SK-N-SH (cell line): ENCODE measurements around the gene VANGL2. TPM values are rescaled to one million over a fixed set of nuclear protein-coding genes. Genes with fewer than 3 reads are reported as not detected.

ENCODE experiments used
- CTCF ChIA-PET: fragments of 300-600, 350-600 bp; formaldehyde crosslinking; extraction: SDS; loops from one replicate; lab custom pipeline; 2021; lab: Yijun Ruan, JAX
- POLR2A ChIA-PET: fragments of 350-600 bp; sonication (Branson Sonifier 250); formaldehyde crosslinking; extraction: SDS; loops from one replicate; lab custom pipeline; 2020; ENCODE audit warnings: antibody characterized with exemption, inconsistent platforms; lab: Yijun Ruan, JAX
- DNase-seq: peaks from one replicate; pipeline ENCODE4 v3.0.0; 2012
- H2AFZ ChIP-seq: fragments of 200-600 bp; sonication (generic); 2 replicates; pipeline ENCODE4 v1.8.1; 2016; ENCODE audit warnings: antibody characterized with exemption, mild to moderate bottlenecking, low read depth
- H3F3A ChIP-seq: fragments of 200-600 bp; sonication (generic); replicated peaks from 2 replicates; pipeline ENCODE3; 2016; ENCODE audit warnings: antibody characterized with exemption, mild to moderate bottlenecking; ENCODE audit not compliant: insufficient read depth
- H3K27ac ChIP-seq, 2 experiments: fragments of 200-500 bp in 1 of 2; fragments of 200-600 bp in 1 of 2; sonication (Bioruptor generic) in 1 of 2; sonication (generic), shearing (Covaris generic) in 1 of 2; 2 replicates each; pipeline versions ENCODE4 v1.5.1 to v1.6.1; 2014 to 2016; ENCODE audit warnings: low read depth in 2 of 2, inconsistent platforms in 1 of 2, low read length in 1 of 2, mild to moderate bottlenecking in 1 of 2, mixed read lengths in 1 of 2
- H3K27me3 ChIP-seq: fragments of 200-600 bp; sonication (generic), shearing (Covaris generic); 2 replicates; pipeline ENCODE4 v1.6.1; 2016; ENCODE audit warnings: mixed run types; ENCODE audit not compliant: insufficient read depth
- H3K36me3 ChIP-seq, 2 experiments: fragments of 200-500 bp in 1 of 2; fragments of 200-600 bp in 1 of 2; sonication (Bioruptor generic) in 1 of 2; sonication (generic) in 1 of 2; replicated peaks in 1 of 2; 2 replicates each; pipeline versions ENCODE3 to v1.5.1; 2014 to 2016; ENCODE audit warnings: low read length in 1 of 2, mild to moderate bottlenecking in 1 of 2; ENCODE audit not compliant: insufficient read depth in 2 of 2, control insufficient read depth in 1 of 2
- H3K4me1 ChIP-seq, 2 experiments: fragments of 200-500 bp in 1 of 2; fragments of 200-600 bp in 1 of 2; sonication (Bioruptor generic) in 1 of 2; sonication (generic), shearing (Covaris generic) in 1 of 2; 2 replicates each; pipeline versions ENCODE4 v1.5.1 to v1.6.1; 2014 to 2016; ENCODE audit warnings: low read depth in 1 of 2, low read length in 1 of 2, mixed run types in 1 of 2; ENCODE audit not compliant: insufficient read depth in 2 of 2, control insufficient read depth in 1 of 2
- H3K4me2 ChIP-seq: fragments of 200-600 bp; sonication (generic), shearing (Covaris generic); 2 replicates; pipeline ENCODE4 v1.6.1; 2017; ENCODE audit warnings: mixed run types
- H3K4me3 ChIP-seq, 2 experiments: fragments of 200-500 bp in 1 of 2; fragments of 200-600 bp in 1 of 2; sonication (Bioruptor generic) in 1 of 2; sonication (generic), shearing (Covaris generic) in 1 of 2; 2 replicates each; pipeline versions ENCODE4 v1.5.1 to v1.8.1; 2014 to 2016; ENCODE audit warnings: low read depth in 2 of 2, inconsistent platforms in 1 of 2, low read length in 1 of 2, mild to moderate bottlenecking in 1 of 2, mixed read lengths in 1 of 2, moderate library complexity in 1 of 2
- H3K79me2 ChIP-seq: fragments of 200-600 bp; sonication (generic); 2 replicates; pipeline ENCODE4 v1.8.1; 2017; ENCODE audit warnings: mild to moderate bottlenecking; ENCODE audit not compliant: insufficient read depth
- H3K9ac ChIP-seq: fragments of 200-600 bp; sonication (generic); 2 replicates; pipeline ENCODE4 v1.6.1; 2017; ENCODE audit warnings: mixed run types
- H3K9me2 ChIP-seq: fragments of 200-600 bp; sonication (generic); 2 replicates; pipeline ENCODE4 v1.6.1; 2017; ENCODE audit warnings: mixed run types
- H3K9me3 ChIP-seq: fragments of 200-600 bp; sonication (generic); 2 replicates; pipeline ENCODE4 v1.6.1; 2017; ENCODE audit warnings: mixed run types, mild to moderate bottlenecking, moderate library complexity
- H4K20me1 ChIP-seq: fragments of 200-600 bp; sonication (generic); 2 replicates; pipeline ENCODE4 v1.6.1; 2017; ENCODE audit warnings: mild to moderate bottlenecking, mixed run types; ENCODE audit not compliant: insufficient read depth
- ELF1 ChIP-seq: IDR thresholded peaks from 2 replicates; pipeline ENCODE4 v1.4.0; 2012
- EP300 ChIP-seq, 2 experiments: IDR thresholded peaks; 2 replicates each; pipeline versions ENCODE4 v1.4.0 to v1.6.1; 2012; ENCODE audit warnings: borderline replicate concordance in 1 of 2, low read depth in 1 of 2, low read length in 1 of 2
- EZH2phosphoT487 ChIP-seq: fragments of 200-600 bp; sonication (generic); IDR thresholded peaks from 2 replicates; pipeline ENCODE4 v1.6.1; 2017; ENCODE audit warnings: low read depth, mixed run types, mild to moderate bottlenecking, antibody characterized with exemption, moderate library complexity, borderline replicate concordance
- FOSL2 ChIP-seq: IDR thresholded peaks from 2 replicates; pipeline ENCODE4 v1.4.0; 2012; ENCODE audit warnings: low read depth, mild to moderate bottlenecking, moderate library complexity, borderline replicate concordance
- FOXJ3 ChIP-seq: sonication (generic); formaldehyde crosslinking; IDR thresholded peaks from 2 replicates; pipeline ENCODE4 v1.5.1; 2020; ENCODE audit warnings: mild to moderate bottlenecking, missing genetic modification reagents
- FOXM1 ChIP-seq: IDR thresholded peaks from 2 replicates; pipeline ENCODE4 v1.4.0; 2012; ENCODE audit warnings: low read depth, mild to moderate bottlenecking
- GABPA ChIP-seq: IDR thresholded peaks from 2 replicates; pipeline ENCODE4 v1.4.0; 2012; ENCODE audit warnings: low read depth, mild to moderate bottlenecking
- GATA2 ChIP-seq: sonication (generic); formaldehyde crosslinking; IDR thresholded peaks from 2 replicates; pipeline ENCODE4 v1.5.0; 2020; ENCODE audit warnings: mild to moderate bottlenecking, missing genetic modification reagents
- MEF2A ChIP-seq: IDR thresholded peaks from 2 replicates; pipeline ENCODE4 v1.4.0; 2012; ENCODE audit warnings: low read depth, borderline replicate concordance
- MXI1 ChIP-seq: IDR thresholded peaks from 2 replicates; pipeline ENCODE4 v1.6.1; 2012; ENCODE audit warnings: mild to moderate bottlenecking, low read depth, low read length, improper control_type of control experiment
- NFIC ChIP-seq: IDR thresholded peaks from 2 replicates; pipeline ENCODE4 v1.4.0; 2012; ENCODE audit warnings: borderline replicate concordance
- NRF1 ChIP-seq: IDR thresholded peaks from 2 replicates; pipeline ENCODE4 v1.6.1; 2012; ENCODE audit warnings: low read depth, mild to moderate bottlenecking, low read length
- PBX3 ChIP-seq: IDR thresholded peaks from 2 replicates; pipeline ENCODE4; 2012
- POLR2AphosphoS5 ChIP-seq: IDR thresholded peaks from 2 replicates; pipeline ENCODE4 v1.6.1; 2012; ENCODE audit warnings: low read depth, low read length
- RXRA ChIP-seq: IDR thresholded peaks from 2 replicates; pipeline ENCODE4 v1.4.0; 2012; ENCODE audit warnings: low read depth, mild to moderate bottlenecking, borderline replicate concordance
- SIN3A ChIP-seq: IDR thresholded peaks from 2 replicates; pipeline ENCODE4 v1.6.1; 2012; ENCODE audit warnings: low read depth, mild to moderate bottlenecking, low read length, moderate library complexity, borderline replicate concordance
- SMC3 ChIP-seq: IDR thresholded peaks from 2 replicates; pipeline ENCODE4 v1.6.1; 2012; ENCODE audit warnings: low read depth, low read length, improper control_type of control experiment
- TAF1 ChIP-seq: IDR thresholded peaks from 2 replicates; pipeline ENCODE4 v1.6.1; 2012; ENCODE audit warnings: low read depth, mild to moderate bottlenecking, low read length, moderate library complexity, borderline replicate concordance
- TEAD4 ChIP-seq: IDR thresholded peaks from 2 replicates; pipeline ENCODE4 v1.4.0; 2012; ENCODE audit warnings: mild to moderate bottlenecking, borderline replicate concordance; ENCODE audit not compliant: insufficient read depth
- YY1 ChIP-seq: IDR thresholded peaks from 2 replicates; pipeline ENCODE4 v1.4.0; 2012; ENCODE audit warnings: low read depth, mild to moderate bottlenecking
- WGBS: methylation state at CpG from one replicate; pipeline ENCODE4 v1.1.6; 2017; ENCODE audit warnings: low lambda C conversion rate; 5-methylcytosine and 5-hydroxymethylcytosine counted together
- polyA plus RNA-seq, 3 experiments: library from polyadenylated mRNA; depleted of rRNA; stranded (reverse); fragments of >200 nt; gene quantifications; 2 replicates each; pipeline ENCODE4 v1.2.3, GENCODE V29; 2012
- TF ChIP-seq, protein P1 (sequence below): fragments of 200-600 bp; sonication (generic); IDR thresholded peaks from 2 replicates; pipeline ENCODE4 v1.6.1; 2017; ENCODE audit warnings: antibody characterized with exemption, mild to moderate bottlenecking, moderate library complexity

Gene VANGL2
- polyA plus RNA-seq, 1 of the 3 experiments (the other 2 are of a cell fraction) = 13.4 TPM

- WGBS = 87% methylated on average over 3 of the region's 3 CpGs
- no peak for DNase-seq
- H3K27me3 ChIP-seq = no peaks in the 10 kb centered on the region
Observed at GRCh38 chr1:160403244-160403643, 2.9 kb downstream of the VANGL2 start.

DNA sequence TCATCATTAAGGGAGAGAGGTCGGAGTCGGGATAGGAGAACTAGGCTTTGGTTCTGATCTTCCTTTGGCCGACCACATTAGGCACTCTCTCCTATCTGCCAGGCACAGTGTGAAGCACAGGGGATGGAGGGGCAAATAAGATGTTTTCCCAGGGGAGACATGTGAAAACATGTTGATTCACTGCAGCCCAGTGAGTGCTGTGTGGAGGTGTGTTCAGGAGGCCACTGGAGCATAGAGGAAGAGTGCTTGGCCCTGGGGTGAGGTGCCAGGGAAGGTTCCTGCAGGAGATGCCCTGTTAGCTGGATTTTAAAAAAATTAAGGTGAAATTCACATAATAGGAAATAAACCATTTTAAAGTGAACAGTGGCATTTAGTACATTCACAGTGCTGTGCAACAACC is 3.7 kb downstream of the VANGL2 start:
- Histone ChIP-seq H3K9ac (no peak overlapping the region), H3K27ac (no peak overlapping the region), H3K36me3 (no peaks in the 10 kb centered on the region), H3F3A (no peaks in the 10 kb centered on the region), H3K9me2 (no peaks in the 10 kb centered on the region), H3K4me1 (peaks cover 0 to 46% of the 10 kb centered on the region in 2 experiments; a peak in 2 of 4 replicates), H3K4me2 (no peak overlapping the region), H3K27me3 (no peaks in the 10 kb centered on the region), H2AFZ (no peak overlapping the region), H4K20me1 (no peaks in the 10 kb centered on the region), H3K9me3 (no peaks in the 10 kb centered on the region), H3K79me2 (no peaks in the 10 kb centered on the region), H3K4me3 (no peak overlapping the region)
- WGBS = 85% methylated on average over 3 of the region's 3 CpGs
- no peak for DNase-seq
- CTCF ChIA-PET = no interaction called here
- POLR2A ChIA-PET = no interaction called here
- TF ChIP-seq FOXJ3 (CRISPR knock-in tag) = no peak
- TF ChIP-seq YY1 = no peak
- TF ChIP-seq, protein P1, sequence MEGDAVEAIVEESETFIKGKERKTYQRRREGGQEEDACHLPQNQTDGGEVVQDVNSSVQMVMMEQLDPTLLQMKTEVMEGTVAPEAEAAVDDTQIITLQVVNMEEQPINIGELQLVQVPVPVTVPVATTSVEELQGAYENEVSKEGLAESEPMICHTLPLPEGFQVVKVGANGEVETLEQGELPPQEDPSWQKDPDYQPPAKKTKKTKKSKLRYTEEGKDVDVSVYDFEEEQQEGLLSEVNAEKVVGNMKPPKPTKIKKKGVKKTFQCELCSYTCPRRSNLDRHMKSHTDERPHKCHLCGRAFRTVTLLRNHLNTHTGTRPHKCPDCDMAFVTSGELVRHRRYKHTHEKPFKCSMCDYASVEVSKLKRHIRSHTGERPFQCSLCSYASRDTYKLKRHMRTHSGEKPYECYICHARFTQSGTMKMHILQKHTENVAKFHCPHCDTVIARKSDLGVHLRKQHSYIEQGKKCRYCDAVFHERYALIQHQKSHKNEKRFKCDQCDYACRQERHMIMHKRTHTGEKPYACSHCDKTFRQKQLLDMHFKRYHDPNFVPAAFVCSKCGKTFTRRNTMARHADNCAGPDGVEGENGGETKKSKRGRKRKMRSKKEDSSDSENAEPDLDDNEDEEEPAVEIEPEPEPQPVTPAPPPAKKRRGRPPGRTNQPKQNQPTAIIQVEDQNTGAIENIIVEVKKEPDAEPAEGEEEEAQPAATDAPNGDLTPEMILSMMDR = no peak
- no peak for TF ChIP-seq EP300 (IDR thresholded peaks at IDR 0.05; ENCODE audit: borderline replicate concordance in 1 of 2, low read depth in 1 of 2, low read length in 1 of 2)
- TF ChIP-seq GATA2 (CRISPR knock-in tag) = no peak
- no peak for TF ChIP-seq TAF1
- no peak for TF ChIP-seq ELF1
- TF ChIP-seq MEF2A = no peak
- no peak for TF ChIP-seq SIN3A
- TF ChIP-seq SMC3 = no peak
- no peak for TF ChIP-seq FOSL2
- TF ChIP-seq NFIC = no peak
- TF ChIP-seq FOXM1 = no peak
- TF ChIP-seq POLR2AphosphoS5 = no peak
- no peak for TF ChIP-seq GABPA
- no peak for TF ChIP-seq EZH2phosphoT487
- no peak for TF ChIP-seq PBX3
- no peak for TF ChIP-seq MXI1
- no peak for TF ChIP-seq NRF1

More at GRCh38 chr1:160403244-160403643, 2.9 kb downstream of the VANGL2 start:
- H3F3A ChIP-seq = no peaks in the 10 kb centered on the region
- CTCF ChIA-PET = interaction anchor here (1.2 kb wide), 1 partner anchor 396 kb away, joined by 3 read pairs; no protein-coding TSS in a partner anchor
- H3K27ac ChIP-seq = no peak overlapping the region
- no peak overlapping the region for H3K9ac ChIP-seq
- POLR2A ChIA-PET = no interaction called here
- no peaks in the 10 kb centered on the region for H4K20me1 ChIP-seq
- no peaks in the 10 kb centered on the region for H3K36me3 ChIP-seq
- no peak overlapping the region for H2AFZ ChIP-seq
- H3K9me3 ChIP-seq = no peaks in the 10 kb centered on the region
- peaks cover 0 to 41% of the 10 kb centered on the region in 2 experiments; a peak in 2 of 4 replicates for H3K4me1 ChIP-seq
- no peak overlapping the region for H3K4me2 ChIP-seq
- no peak overlapping the region for H3K4me3 ChIP-seq
- H3K79me2 ChIP-seq = no peaks in the 10 kb centered on the region
- H3K9me2 ChIP-seq = no peaks in the 10 kb centered on the region
- no peak for TF ChIP-seq TAF1
- TF ChIP-seq FOXJ3 (CRISPR knock-in tag) = no peak
- TF ChIP-seq, protein P1 = no peak
- TF ChIP-seq RXRA = no peak
- no peak for TF ChIP-seq YY1
- TF ChIP-seq GATA2 (CRISPR knock-in tag) = no peak
- no peak for TF ChIP-seq MXI1
- no peak for TF ChIP-seq TEAD4
